Right lobe of liver (tissue), 6 donors: ENCODE data around the gene MRPL14. TPM values are rescaled to one million over a fixed set of nuclear protein-coding genes. Genes with fewer than 3 reads are reported as not detected.
"Not testable (repeated sequence)": the region's sequence is repeated elsewhere in the genome, so short reads cannot be mapped to it uniquely, and the experiment has no call there.

Experiments used
- ATAC-seq, 4 donors: fragments of 200-7000 bp; cut with Tn5 transposase; one replicate each; pipeline ENCODE4 v1.9.1; 2020; ENCODE audit warnings: mild to moderate bottlenecking in 4 of 4, moderate library complexity in 4 of 4
- DNase-seq, 3 donors: peaks; one replicate each; pipeline ENCODE4 v3.0.0-alpha.2; 2020
- H3K27ac ChIP-seq, 3 donors: fragments of 200-600 bp; one replicate each; pipeline ENCODE4 v1.8.0; 2022
- H3K27me3 ChIP-seq, 2 donors: fragments of 200-600 bp; one replicate each; pipeline ENCODE4 v1.8.0; 2022
- H3K36me3 ChIP-seq, 4 donors: fragments of 200-600 bp; sonication (generic) in 1 of 4; one replicate each; pipeline versions ENCODE4 v1.5.1 to v1.8.0; 2017 to 2022; ENCODE audit warnings: control low read depth in 1 of 4
- H3K4me1 ChIP-seq, 4 donors: fragments of 200-600 bp; sonication (generic) in 1 of 4; one replicate each; pipeline versions ENCODE4 v1.5.1 to v1.8.0; 2017 to 2022; ENCODE audit warnings: control low read depth in 1 of 4
- H3K4me3 ChIP-seq, 3 donors: fragments of 200-600 bp; one replicate each; pipeline ENCODE4 v1.8.0; 2022
- H3K9me3 ChIP-seq, 4 donors: fragments of 200-600 bp; sonication (generic) in 1 of 4; one replicate each; pipeline versions ENCODE4 v1.5.1 to v1.8.0; 2017 to 2022; ENCODE audit warnings: control low read depth in 1 of 4
- POLR2A ChIP-seq: fragments of 450-650 bp; IDR thresholded peaks from one replicate; pipeline ENCODE4 v1.6.1; 2017; ENCODE audit warnings: antibody characterized with exemption, mild to moderate bottlenecking
- WGBS: methylation state at CpG from one replicate; pipeline ENCODE4 v1.1.6; 2018; ENCODE audit warnings: low coverage, low lambda C conversion rate; ENCODE audit not compliant: insufficient coverage; ENCODE audit errors: missing lambda C conversion rate; 5-methylcytosine and 5-hydroxymethylcytosine counted together
- intact Hi-C, 2 donors: fragments of 100-400 bp; cut with DNase I; formaldehyde crosslinking; loops; one replicate each; pipeline versions ENCODE4 v1.11.2 to v1.14.1; 2022
- total RNA-seq, 6 experiments: library from RNA; depleted of rRNA in 2 of 6; stranded (reverse); fragments of >200 nt in 2 of 6; fragmentation: NEBNext Ultra II Directional in 3 of 6; extraction: Animal tissue kit (Norgen Biotek cat#: 25700) in 3 of 6; gene quantifications; one replicate each; pipeline versions ENCODE4 v1.1.0 to v1.2.4, GENCODE V29; 2016 to 2023
- TF ChIP-seq, protein P1 (sequence below), 4 donors: fragments of 200-600 bp in 3 of 4; fragments of 450-650 bp in 1 of 4; IDR thresholded peaks; one replicate each; pipeline versions ENCODE4 v1.5.1 to v1.8.0; 2016 to 2022; ENCODE audit warnings: antibody characterized with exemption in 4 of 4, mild to moderate bottlenecking in 2 of 4
- donor health status: DM: no; HTN: yes; CAD: no.
- donor health status: DM: no; HTN: no; CAD: no.
- donor health status: DM: no; HTN: no; CAD: no.
- donor health status: DM: no; HTN: yes; CAD: no.
- donor health status: DM: no; HTN: yes; CAD: no.

MRPL14 gene
- total RNA-seq, 6 experiments from 2014 or later, result 26.5 to 70.0 (median 35.4) TPM

- H3K9me3 ChIP-seq, result no peaks in the 10 kb centered on the region
- peaks cover 0 to 46% (median 17%) of the 10 kb centered on the region in 4 donors for H3K36me3 ChIP-seq
- no peak overlapping the region for H3K4me3 ChIP-seq
- TF ChIP-seq, protein P1, sequence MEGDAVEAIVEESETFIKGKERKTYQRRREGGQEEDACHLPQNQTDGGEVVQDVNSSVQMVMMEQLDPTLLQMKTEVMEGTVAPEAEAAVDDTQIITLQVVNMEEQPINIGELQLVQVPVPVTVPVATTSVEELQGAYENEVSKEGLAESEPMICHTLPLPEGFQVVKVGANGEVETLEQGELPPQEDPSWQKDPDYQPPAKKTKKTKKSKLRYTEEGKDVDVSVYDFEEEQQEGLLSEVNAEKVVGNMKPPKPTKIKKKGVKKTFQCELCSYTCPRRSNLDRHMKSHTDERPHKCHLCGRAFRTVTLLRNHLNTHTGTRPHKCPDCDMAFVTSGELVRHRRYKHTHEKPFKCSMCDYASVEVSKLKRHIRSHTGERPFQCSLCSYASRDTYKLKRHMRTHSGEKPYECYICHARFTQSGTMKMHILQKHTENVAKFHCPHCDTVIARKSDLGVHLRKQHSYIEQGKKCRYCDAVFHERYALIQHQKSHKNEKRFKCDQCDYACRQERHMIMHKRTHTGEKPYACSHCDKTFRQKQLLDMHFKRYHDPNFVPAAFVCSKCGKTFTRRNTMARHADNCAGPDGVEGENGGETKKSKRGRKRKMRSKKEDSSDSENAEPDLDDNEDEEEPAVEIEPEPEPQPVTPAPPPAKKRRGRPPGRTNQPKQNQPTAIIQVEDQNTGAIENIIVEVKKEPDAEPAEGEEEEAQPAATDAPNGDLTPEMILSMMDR (IDR thresholded peaks at IDR 0.05), result no peak
- no peak for TF ChIP-seq POLR2A
- ATAC-seq (no peak), DNase-seq (no peak)
- intact Hi-C loops, result no loop called here
- peaks cover 0 to 28% (median 6%) of the 10 kb centered on the region in 4 donors for H3K4me1 ChIP-seq
- no peak overlapping the region for H3K27ac ChIP-seq
- no peaks in the 10 kb centered on the region for H3K27me3 ChIP-seq
Measured at GRCh38 chr6:44145839-44146238, 18.6 kb upstream of the MRPL14 start.

DNA sequence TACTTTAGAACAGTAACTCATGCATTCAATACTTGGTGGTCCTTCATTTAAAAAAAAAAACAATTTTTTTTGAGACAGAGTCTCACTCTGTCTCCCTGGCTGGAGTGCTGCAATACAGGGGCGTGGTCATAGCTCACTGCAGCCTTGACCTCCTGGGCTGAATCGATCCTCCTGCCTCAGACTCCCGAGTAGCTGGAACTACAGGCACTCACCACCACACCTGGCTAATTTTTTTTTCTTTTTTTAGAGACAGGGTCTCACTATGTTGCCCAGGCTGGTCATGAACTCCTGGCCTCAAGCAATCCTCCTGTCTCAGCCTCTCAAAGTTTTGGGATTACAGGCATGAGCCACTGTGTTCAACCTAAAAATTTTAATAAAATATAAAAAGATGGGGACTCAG lies 17.3 kb upstream of the MRPL14 start:
- Histone ChIP-seq H3K36me3 (peaks cover 0 to 52% (median 21%) of the 10 kb centered on the region in 4 donors), H3K4me1 (peaks cover 0 to 28% (median 6%) of the 10 kb centered on the region in 4 donors)
- intact Hi-C loops, DNase-seq, H3K4me3 ChIP-seq, H3K9me3 ChIP-seq, H3K27me3 ChIP-seq, H3K27ac ChIP-seq, ATAC-seq: not testable (repeated sequence)
- 26% methylated on average over 3 of the region's 3 CpGs for WGBS

DNA sequence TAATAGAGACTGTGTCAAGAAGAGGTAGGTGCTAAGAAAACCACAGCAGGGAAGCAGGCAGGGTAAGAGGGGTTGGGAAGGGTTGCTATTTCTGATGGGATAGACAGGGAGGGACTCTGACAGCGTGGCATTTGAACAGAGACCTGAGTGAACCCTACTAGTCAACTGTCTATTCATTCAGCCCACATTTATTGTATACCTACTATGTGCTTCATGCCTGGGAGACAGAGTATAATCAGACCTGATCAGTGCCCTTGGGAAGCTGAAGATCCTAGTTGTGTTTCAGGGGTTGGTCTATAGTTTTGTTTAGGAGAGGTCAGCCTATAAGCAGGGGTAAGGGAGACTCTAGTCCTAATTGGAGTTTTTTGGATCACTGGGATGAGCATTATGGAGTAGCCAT lies 16.5 kb upstream of the MRPL14 start:
- Histone ChIP-seq H3K4me3 (no peak overlapping the region), H3K36me3 (peaks cover 0 to 44% (median 18%) of the 10 kb centered on the region in 4 donors), H3K9me3 (no peaks in the 10 kb centered on the region), H3K27me3 (no peaks in the 10 kb centered on the region), H3K4me1 (peaks cover 0 to 28% (median 6%) of the 10 kb centered on the region in 4 donors), H3K27ac (peak overlapping the region in 1 of 3 donors; percentile 8)
- DNase-seq (no peak), ATAC-seq (no peak)
- no peak for TF ChIP-seq POLR2A
- TF ChIP-seq, protein P1 (IDR thresholded peaks at IDR 0.05), result no peak
- WGBS, result 100% methylated on average over 1 of the region's 1 CpG
- intact Hi-C loops, result no loop called here

GRCh38 chr6:44142835-44143234 lies 15.6 kb upstream of the MRPL14 start:
- intact Hi-C loops, result no loop called here
- ATAC-seq (peak; percentile 80 to 96 (median 92)), DNase-seq (peak in 1 of 3 donors; percentile 76)

DNA sequence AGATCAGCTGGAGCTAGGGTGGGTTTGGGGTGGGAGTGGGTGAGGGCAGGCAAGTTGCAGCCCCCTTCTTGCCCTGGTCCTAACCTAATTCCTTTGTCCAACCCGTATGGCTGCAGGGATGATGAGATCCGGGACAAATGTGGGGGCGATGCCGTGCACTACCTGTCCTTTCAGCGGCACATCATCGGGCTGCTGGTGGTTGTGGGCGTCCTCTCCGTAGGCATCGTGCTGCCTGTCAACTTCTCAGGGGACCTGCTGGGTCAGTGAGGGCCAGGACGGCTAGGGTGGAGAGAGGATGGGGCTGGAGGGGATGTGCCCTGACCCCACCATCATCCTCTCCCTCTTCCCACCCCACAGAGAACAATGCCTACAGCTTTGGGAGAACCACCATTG lies 12.1 kb upstream of the MRPL14 start:
- Histone ChIP-seq H3K27ac (no peak overlapping the region), H3K9me3 (no peaks in the 10 kb centered on the region), H3K4me3 (no peak overlapping the region), H3K27me3 (no peaks in the 10 kb centered on the region), H3K36me3 (peaks cover 0 to 26% (median 10%) of the 10 kb centered on the region in 4 donors), H3K4me1 (peaks cover 0 to 22% (median 6%) of the 10 kb centered on the region in 4 donors)
- intact Hi-C loops, result no loop called here
- DNase-seq (no peak), ATAC-seq (no peak)
- 80% methylated on average over 3 of the region's 10 CpGs for WGBS
- TF ChIP-seq POLR2A, result no peak
- TF ChIP-seq, protein P1 (IDR thresholded peaks at IDR 0.05), result no peak

More at GRCh38 chr6:44142835-44143234, 15.6 kb upstream of the MRPL14 start:
- TF ChIP-seq POLR2A, result no peak
- TF ChIP-seq, protein P1 (IDR thresholded peaks at IDR 0.05), result no peak
- H3K36me3 ChIP-seq, result peaks cover 0 to 37% (median 14%) of the 10 kb centered on the region in 4 donors
- H3K4me1 ChIP-seq, result peaks cover 0 to 28% (median 6%) of the 10 kb centered on the region in 4 donors
- no peak overlapping the region for H3K4me3 ChIP-seq
- H3K27ac ChIP-seq, result peak overlapping the region in 1 of 3 donors; percentile 55
- no peaks in the 10 kb centered on the region for H3K27me3 ChIP-seq
- WGBS, result 11% methylated on average over 1 of the region's 1 CpG
- no peaks in the 10 kb centered on the region for H3K9me3 ChIP-seq
